A673 (cell line): ENCODE measurements around the gene INTS12. TPM values are rescaled to one million over a fixed set of nuclear protein-coding genes. Genes with fewer than 3 reads are reported as not detected.

ENCODE experiments used
- BruUV-seq: library from RNA; stranded (reverse); fragments of 400-500 nt; replicated peaks from 2 replicates; lab custom pipeline; 2021; lab: Mats Ljungman, UMichigan
- CTCF ChIA-PET: fragments of 300-600 bp; sonication (Branson Sonifier 250); formaldehyde crosslinking; loops from one replicate; lab custom pipeline; 2022; ENCODE audit warnings: antibody characterized with exemption; lab: Charles Lee
- POLR2A ChIA-PET: fragments of 300-600 bp; sonication (Branson Sonifier 250); formaldehyde crosslinking; loops from one replicate; lab custom pipeline; 2022; ENCODE audit warnings: antibody characterized with exemption; ENCODE audit not compliant: low non-redundant PET; lab: Charles Lee
- DNase-seq: peaks from one replicate; pipeline ENCODE4 v3.0.0-alpha.2; 2015; ENCODE audit warnings: low spot score
- H3K27ac ChIP-seq: fragments of 200-600 bp; sonication (generic); 2 replicates; pipeline ENCODE4 v1.5.1; 2016; ENCODE audit warnings: mixed run types, low read depth, mild to moderate bottlenecking, mixed read lengths, antibody characterized with exemption, low read length; ENCODE audit not compliant: poor library complexity, severe bottlenecking
- H3K27me3 ChIP-seq: fragments of 200-600 bp; sonication (generic); replicated peaks from 2 replicates; pipeline ENCODE4 v1.6.1; 2017; ENCODE audit warnings: mixed run types, low read depth, mild to moderate bottlenecking, mixed read lengths, antibody characterized with exemption, low read length; ENCODE audit not compliant: insufficient read depth, poor library complexity
- H3K36me3 ChIP-seq: fragments of 200-600 bp; sonication (generic); 2 replicates; pipeline ENCODE4 v1.6.1; 2016; ENCODE audit warnings: mixed run types, mild to moderate bottlenecking, mixed read lengths, antibody characterized with exemption, low read length; ENCODE audit not compliant: insufficient read depth, poor library complexity, severe bottlenecking
- H3K4me1 ChIP-seq: fragments of 200-600 bp; sonication (generic); 2 replicates; pipeline ENCODE4 v1.6.1; 2017; ENCODE audit warnings: mixed run types, mild to moderate bottlenecking, mixed read lengths, antibody characterized with exemption, low read length; ENCODE audit not compliant: insufficient read depth, poor library complexity, severe bottlenecking
- H3K4me3 ChIP-seq: fragments of 200-600 bp; sonication (generic); 2 replicates; pipeline ENCODE4 v1.5.1; 2016; ENCODE audit warnings: low read depth, mixed run types, mild to moderate bottlenecking, mixed read lengths, low read length; ENCODE audit not compliant: poor library complexity, severe bottlenecking
- H3K9me3 ChIP-seq: fragments of 200-600 bp; sonication (generic); 2 replicates; pipeline ENCODE4 v1.6.1; 2016; ENCODE audit warnings: mixed run types, low read depth, mild to moderate bottlenecking, mixed read lengths, antibody characterized with exemption, low read length; ENCODE audit not compliant: poor library complexity, severe bottlenecking
- EZH2 ChIP-seq: fragments of 200-600 bp; sonication (generic); IDR thresholded peaks from 2 replicates; pipeline ENCODE4 v1.6.1; 2017; ENCODE audit warnings: borderline replicate concordance, low read depth, mild to moderate bottlenecking, mixed read lengths, antibody characterized with exemption, low read length; ENCODE audit not compliant: poor library complexity, severe bottlenecking
- intact Hi-C: fragments of 100-400 bp; cut with micrococcal nuclease; formaldehyde crosslinking; loops from one replicate; pipeline ENCODE4 v1.10.0; 2022; ENCODE audit not compliant: unreplicated experiment
- total RNA-seq: library from RNA; stranded (reverse); gene quantifications from 2 replicates; pipeline ENCODE4 v1.2.3, GENCODE V29; 2021
- TF ChIP-seq, protein P1 (sequence below): fragments of 300-800, 200-600 bp; sonication (generic); conservative IDR thresholded peaks from 2 replicates; pipeline ENCODE4 v1.5.1; 2017; ENCODE audit warnings: low read depth, mild to moderate bottlenecking, antibody characterized with exemption, low read length, moderate library complexity, mixed read lengths

Gene INTS12
- total RNA-seq, 1 experiment from 2014 or later = 28.3 TPM

DNA sequence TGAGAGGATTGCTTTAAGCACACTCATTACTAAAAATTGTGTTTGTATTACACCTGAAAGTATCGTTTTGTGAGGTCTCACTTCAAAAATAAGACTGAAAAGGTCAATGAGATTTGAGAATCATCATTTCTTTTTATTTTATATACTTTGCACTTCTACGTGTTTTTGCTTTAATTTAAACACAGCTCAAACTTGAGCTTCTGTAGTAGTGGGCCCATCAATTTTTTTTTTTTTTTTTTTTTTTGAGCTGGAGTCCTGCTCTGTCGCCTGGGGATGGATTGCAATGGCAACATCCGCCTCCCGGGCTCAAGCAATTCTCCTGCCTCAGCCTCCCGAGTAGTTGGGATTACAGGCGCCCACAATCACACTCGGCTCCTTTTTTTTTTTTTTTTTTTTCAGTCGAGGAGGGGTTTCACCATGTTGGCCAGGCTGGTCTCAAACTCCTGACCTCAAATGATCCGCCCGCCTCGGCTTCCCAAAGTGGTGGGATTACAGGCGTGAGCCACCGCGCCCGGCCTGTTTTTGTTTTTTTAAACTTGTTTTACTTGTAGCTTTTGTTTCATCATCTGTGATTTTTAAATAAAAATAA is 1.6 kb upstream of the INTS12 start:
- H3K27me3 ChIP-seq = no peaks in the 10 kb centered on the region
- peaks cover 31% of the 10 kb centered on the region for H3K4me1 ChIP-seq
- H3K9me3 ChIP-seq = no peaks in the 10 kb centered on the region
- H3K27ac ChIP-seq = peak overlapping the region; percentile 29
- BruUV-seq = no TSS peak
- intact Hi-C loops = loop anchor here (5.0 to 10.0 kb wide), 2 partner anchors 485 to 1713 kb away; no protein-coding TSS in a partner anchor
- H3K4me3 ChIP-seq = peak overlapping the region; percentile 75
- DNase-seq = peak; percentile 13
- TF ChIP-seq EZH2 = no peak
- TF ChIP-seq, protein P1, sequence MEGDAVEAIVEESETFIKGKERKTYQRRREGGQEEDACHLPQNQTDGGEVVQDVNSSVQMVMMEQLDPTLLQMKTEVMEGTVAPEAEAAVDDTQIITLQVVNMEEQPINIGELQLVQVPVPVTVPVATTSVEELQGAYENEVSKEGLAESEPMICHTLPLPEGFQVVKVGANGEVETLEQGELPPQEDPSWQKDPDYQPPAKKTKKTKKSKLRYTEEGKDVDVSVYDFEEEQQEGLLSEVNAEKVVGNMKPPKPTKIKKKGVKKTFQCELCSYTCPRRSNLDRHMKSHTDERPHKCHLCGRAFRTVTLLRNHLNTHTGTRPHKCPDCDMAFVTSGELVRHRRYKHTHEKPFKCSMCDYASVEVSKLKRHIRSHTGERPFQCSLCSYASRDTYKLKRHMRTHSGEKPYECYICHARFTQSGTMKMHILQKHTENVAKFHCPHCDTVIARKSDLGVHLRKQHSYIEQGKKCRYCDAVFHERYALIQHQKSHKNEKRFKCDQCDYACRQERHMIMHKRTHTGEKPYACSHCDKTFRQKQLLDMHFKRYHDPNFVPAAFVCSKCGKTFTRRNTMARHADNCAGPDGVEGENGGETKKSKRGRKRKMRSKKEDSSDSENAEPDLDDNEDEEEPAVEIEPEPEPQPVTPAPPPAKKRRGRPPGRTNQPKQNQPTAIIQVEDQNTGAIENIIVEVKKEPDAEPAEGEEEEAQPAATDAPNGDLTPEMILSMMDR = no peak
- POLR2A ChIA-PET = interaction anchor here (0.6 kb wide), 1 partner anchor 204 kb away, joined by 4 read pairs; no protein-coding TSS in a partner anchor
- no peaks in the 10 kb centered on the region for H3K36me3 ChIP-seq
- CTCF ChIA-PET = interaction anchor here (0.6 kb wide), 1 partner anchor 8 kb away, joined by 7 read pairs; no protein-coding TSS in a partner anchor

DNA sequence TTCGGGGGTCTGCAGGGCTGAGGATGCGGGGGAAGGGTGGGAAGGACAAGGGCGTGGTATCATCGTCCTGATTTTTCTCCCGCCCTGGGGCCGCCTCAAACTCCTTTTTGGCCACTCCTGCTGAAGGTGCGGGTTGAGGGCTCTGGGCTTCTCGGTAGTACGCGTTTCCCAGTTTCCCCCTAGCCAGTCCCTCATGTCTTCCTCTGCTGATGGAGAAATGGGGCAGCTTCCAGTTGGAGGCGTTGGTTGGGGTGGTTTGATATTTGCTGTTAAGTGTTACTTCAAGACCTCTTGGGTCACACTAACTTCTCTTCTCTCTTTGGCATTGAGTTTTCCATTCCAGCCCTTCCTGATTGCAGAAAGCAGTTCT is 577 bp upstream of the INTS12 start:
- ChIA-PET POLR2A (interaction anchor here (0.6 kb wide), 1 partner anchor 1160 kb away, joined by 8 read pairs; no protein-coding TSS in a partner anchor), CTCF (no interaction called here)
- DNase-seq = peak; percentile 45
- Histone ChIP-seq H3K4me3 (peak overlapping the region; percentile 75), H3K36me3 (no peaks in the 10 kb centered on the region), H3K27me3 (no peaks in the 10 kb centered on the region), H3K4me1 (peaks cover 24% of the 10 kb centered on the region), H3K27ac (peak overlapping the region; percentile 94), H3K9me3 (no peaks in the 10 kb centered on the region)
- BruUV-seq = no TSS peak
- intact Hi-C loops = no loop called here
- TF ChIP-seq, protein P1 = no peak
- TF ChIP-seq EZH2 = no peak

DNA sequence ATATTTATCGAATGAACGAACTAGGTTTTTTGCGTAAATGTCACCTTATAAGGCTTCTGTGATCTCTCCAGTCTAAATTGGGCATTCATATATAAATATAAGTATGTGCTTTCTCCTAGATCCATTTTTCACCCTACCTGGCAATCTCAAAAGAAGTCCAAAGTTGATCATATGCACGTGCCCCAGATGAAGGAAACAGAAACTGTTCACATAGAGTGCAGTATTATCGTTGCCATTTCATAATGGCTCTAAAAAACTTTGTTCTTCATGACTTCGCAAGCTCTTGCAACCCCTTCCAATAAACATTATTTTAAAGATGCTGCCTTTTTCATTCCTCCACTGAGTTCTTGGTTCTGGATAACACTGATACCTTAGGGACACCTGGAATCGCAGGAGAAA is 708 bp downstream of the INTS12 start:
- Histone ChIP-seq H3K4me3 (peak overlapping the region; percentile 75), H3K27ac (peak overlapping the region; percentile 94), H3K4me1 (peaks cover 13% of the 10 kb centered on the region), H3K27me3 (no peaks in the 10 kb centered on the region), H3K9me3 (no peaks in the 10 kb centered on the region), H3K36me3 (no peaks in the 10 kb centered on the region)
- intact Hi-C loops = no loop called here
- DNase-seq = no peak
- ChIA-PET POLR2A (no interaction called here), CTCF (interaction anchor here (0.6 kb wide), 1 partner anchor 403 kb away, joined by 4 read pairs; no protein-coding TSS in a partner anchor)
- BruUV-seq = TSS peak; percentile 65
- TF ChIP-seq, protein P1 = no peak
- TF ChIP-seq EZH2 = no peak
